ENCODE data around the gene ZNF202.

GRCh38 chr11:123698546-123699127, 42.8 kb downstream of the ZNF202 start:
- TF ChIP-seq POLR2A (IDR thresholded peaks at IDR 0.05) (no peak), POLR2AphosphoS5 (IDR thresholded peaks at IDR 0.05) (no peak), CTCF (IDR thresholded peaks at IDR 0.05) (no peak)

Data from prostate gland (tissue), 2 donors.